A549 treated with Mapracorat at 1 μM for 4 hours (cell line): ENCODE results near the gene MFAP3. TPM values are rescaled to one million over a fixed set of nuclear protein-coding genes. Genes with fewer than 3 reads are reported as not detected.

Source experiments
- total RNA-seq: library from RNA; stranded (reverse); fragments of 200-300 nt; extraction: Qiagen RNA extraction; gene quantifications from 5 replicates; pipeline ENCODE4 v1.2.3, GENCODE V29; 2022

Gene MFAP3
- total RNA-seq = 17.5 to 26.2 TPM (median 25.6 TPM) in 5 replicates

DNA sequence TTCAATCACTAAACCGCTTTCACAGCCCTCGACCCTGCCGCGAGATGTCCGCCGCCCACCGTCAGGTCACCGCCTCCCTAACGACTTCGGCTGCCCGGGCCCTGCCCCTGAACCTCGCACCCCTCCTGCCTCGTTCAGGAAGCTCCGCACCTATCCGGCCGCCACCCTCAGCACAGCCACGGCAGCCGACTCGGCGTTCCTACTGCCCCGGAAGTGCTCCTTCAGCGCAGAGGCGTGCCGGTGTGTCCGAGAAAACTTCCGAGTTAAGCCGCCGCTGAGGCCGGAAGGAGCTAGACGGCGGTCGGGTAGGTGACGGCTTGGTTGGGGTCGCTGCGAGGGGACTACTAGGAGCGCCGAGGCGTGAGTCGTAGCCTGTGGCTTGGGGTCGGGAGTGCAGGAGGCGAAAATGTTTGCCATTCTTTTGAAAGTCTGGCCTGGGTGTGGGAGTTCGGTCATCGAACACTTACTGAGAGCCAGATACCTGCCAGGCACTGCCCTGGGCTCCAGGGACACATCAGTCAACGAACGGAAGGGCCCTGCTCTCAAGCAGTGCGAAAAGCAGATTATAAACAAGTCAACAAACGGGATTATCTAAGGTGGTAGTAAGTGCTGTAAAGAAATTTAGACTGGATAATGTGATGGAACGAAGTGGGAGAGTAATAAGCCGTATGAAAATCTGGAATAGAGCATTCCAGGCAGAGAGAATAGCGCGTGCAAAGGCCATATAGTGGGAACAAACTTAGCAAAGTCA lies at the start of gene MFAP3, which contains the start of gene FAM114A2:
TSS of gene MFAP3 (plus strand) at position 261 of the 751 bp plus-strand sequence. CDS start 10,756 bp downstream, outside the sequence.
TSS of gene FAM114A2 (minus strand) at position 204 of the 751 bp plus-strand sequence. CDS start 3,957 bp downstream, outside the sequence.

Other genes with a start within 250 kb of the MFAP3 start
- gene FAM114A2, start 57 bp upstream of the MFAP3 start, total RNA-seq = 8.8 to 13.9 TPM (median 10.4 TPM) in 5 replicates
- gene GALNT10, start 151.8 kb downstream of the MFAP3 start, total RNA-seq = 67.2 to 93.9 TPM (median 84.6 TPM) in 5 replicates